Right lobe of liver (tissue), 6 donors: ENCODE measurements around the gene GALNT10. TPM values are rescaled to one million over a fixed set of nuclear protein-coding genes. Genes with fewer than 3 reads are reported as not detected.

Source experiments
- ATAC-seq, 4 donors: fragments of 200-7000 bp; cut with Tn5 transposase; one replicate each; pipeline ENCODE4 v1.9.1; 2020; ENCODE audit warnings: mild to moderate bottlenecking in 4 of 4, moderate library complexity in 4 of 4
- DNase-seq, 3 donors: peaks; one replicate each; pipeline ENCODE4 v3.0.0-alpha.2; 2020
- H3K27ac ChIP-seq, 3 donors: fragments of 200-600 bp; one replicate each; pipeline ENCODE4 v1.8.0; 2022
- H3K27me3 ChIP-seq, 2 donors: fragments of 200-600 bp; one replicate each; pipeline ENCODE4 v1.8.0; 2022
- H3K36me3 ChIP-seq, 4 donors: fragments of 200-600 bp; sonication (generic) in 1 of 4; one replicate each; pipeline versions ENCODE4 v1.5.1 to v1.8.0; 2017 to 2022; ENCODE audit warnings: control low read depth in 1 of 4
- H3K4me1 ChIP-seq, 4 donors: fragments of 200-600 bp; sonication (generic) in 1 of 4; one replicate each; pipeline versions ENCODE4 v1.5.1 to v1.8.0; 2017 to 2022; ENCODE audit warnings: control low read depth in 1 of 4
- H3K4me3 ChIP-seq, 3 donors: fragments of 200-600 bp; one replicate each; pipeline ENCODE4 v1.8.0; 2022
- H3K9me3 ChIP-seq, 4 donors: fragments of 200-600 bp; sonication (generic) in 1 of 4; one replicate each; pipeline versions ENCODE4 v1.5.1 to v1.8.0; 2017 to 2022; ENCODE audit warnings: control low read depth in 1 of 4
- POLR2A ChIP-seq: fragments of 450-650 bp; IDR thresholded peaks from one replicate; pipeline ENCODE4 v1.6.1; 2017; ENCODE audit warnings: antibody characterized with exemption, mild to moderate bottlenecking
- WGBS: methylation state at CpG from one replicate; pipeline ENCODE4 v1.1.6; 2018; ENCODE audit warnings: low coverage, low lambda C conversion rate; ENCODE audit not compliant: insufficient coverage; ENCODE audit errors: missing lambda C conversion rate; 5-methylcytosine and 5-hydroxymethylcytosine counted together
- intact Hi-C, 2 donors: fragments of 100-400 bp; cut with DNase I; formaldehyde crosslinking; loops; one replicate each; pipeline versions ENCODE4 v1.11.2 to v1.14.1; 2022
- total RNA-seq, 6 experiments: library from RNA; depleted of rRNA in 2 of 6; stranded (reverse); fragments of >200 nt in 2 of 6; fragmentation: NEBNext Ultra II Directional in 3 of 6; extraction: Animal tissue kit (Norgen Biotek cat#: 25700) in 3 of 6; gene quantifications; one replicate each; pipeline versions ENCODE4 v1.1.0 to v1.2.4, GENCODE V29; 2016 to 2023
- TF ChIP-seq, protein P1 (sequence below), 4 donors: fragments of 200-600 bp in 3 of 4; fragments of 450-650 bp in 1 of 4; IDR thresholded peaks; one replicate each; pipeline versions ENCODE4 v1.5.1 to v1.8.0; 2016 to 2022; ENCODE audit warnings: antibody characterized with exemption in 4 of 4, mild to moderate bottlenecking in 2 of 4
- donor health status: DM: no; HTN: yes; CAD: no.
- donor health status: DM: no; HTN: no; CAD: no.
- donor health status: DM: no; HTN: no; CAD: no.
- donor health status: DM: no; HTN: yes; CAD: no.
- donor health status: DM: no; HTN: yes; CAD: no.

Gene GALNT10
- total RNA-seq, 6 experiments from 2014 or later: 4.0 to 9.7 (median 7.1) TPM

DNA sequence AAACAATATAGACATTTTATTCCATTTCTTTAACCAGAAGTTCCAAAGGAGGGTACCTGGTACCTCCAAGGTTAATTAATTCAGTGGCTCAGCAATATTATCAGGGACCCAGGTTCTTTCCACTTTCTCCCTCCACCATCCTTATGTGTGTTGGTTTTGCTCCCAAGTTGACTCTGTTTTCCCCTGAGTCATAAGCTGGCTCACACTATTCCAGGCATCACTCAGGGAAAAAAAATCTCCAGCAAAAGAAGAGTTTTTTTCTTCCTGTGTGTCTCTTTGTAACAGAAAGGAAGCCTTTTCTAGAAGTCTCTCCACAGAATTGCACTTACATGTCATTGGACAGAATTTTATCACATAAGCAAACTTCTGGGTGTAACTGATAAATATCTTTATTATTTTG lies 31.2 kb upstream of the GALNT10 start:
- no peak for ATAC-seq
- intact Hi-C loops: no loop called here
- no peak for DNase-seq
- no peaks in the 10 kb centered on the region for H3K36me3 ChIP-seq
- H3K9me3 ChIP-seq: no peaks in the 10 kb centered on the region
- H3K4me3 ChIP-seq: no peak overlapping the region
- H3K27me3 ChIP-seq: no peaks in the 10 kb centered on the region
- no peak for TF ChIP-seq POLR2A
- TF ChIP-seq, protein P1, sequence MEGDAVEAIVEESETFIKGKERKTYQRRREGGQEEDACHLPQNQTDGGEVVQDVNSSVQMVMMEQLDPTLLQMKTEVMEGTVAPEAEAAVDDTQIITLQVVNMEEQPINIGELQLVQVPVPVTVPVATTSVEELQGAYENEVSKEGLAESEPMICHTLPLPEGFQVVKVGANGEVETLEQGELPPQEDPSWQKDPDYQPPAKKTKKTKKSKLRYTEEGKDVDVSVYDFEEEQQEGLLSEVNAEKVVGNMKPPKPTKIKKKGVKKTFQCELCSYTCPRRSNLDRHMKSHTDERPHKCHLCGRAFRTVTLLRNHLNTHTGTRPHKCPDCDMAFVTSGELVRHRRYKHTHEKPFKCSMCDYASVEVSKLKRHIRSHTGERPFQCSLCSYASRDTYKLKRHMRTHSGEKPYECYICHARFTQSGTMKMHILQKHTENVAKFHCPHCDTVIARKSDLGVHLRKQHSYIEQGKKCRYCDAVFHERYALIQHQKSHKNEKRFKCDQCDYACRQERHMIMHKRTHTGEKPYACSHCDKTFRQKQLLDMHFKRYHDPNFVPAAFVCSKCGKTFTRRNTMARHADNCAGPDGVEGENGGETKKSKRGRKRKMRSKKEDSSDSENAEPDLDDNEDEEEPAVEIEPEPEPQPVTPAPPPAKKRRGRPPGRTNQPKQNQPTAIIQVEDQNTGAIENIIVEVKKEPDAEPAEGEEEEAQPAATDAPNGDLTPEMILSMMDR (IDR thresholded peaks at IDR 0.05): no peak
- no peaks in the 10 kb centered on the region for H3K4me1 ChIP-seq
- no peak overlapping the region for H3K27ac ChIP-seq

DNA sequence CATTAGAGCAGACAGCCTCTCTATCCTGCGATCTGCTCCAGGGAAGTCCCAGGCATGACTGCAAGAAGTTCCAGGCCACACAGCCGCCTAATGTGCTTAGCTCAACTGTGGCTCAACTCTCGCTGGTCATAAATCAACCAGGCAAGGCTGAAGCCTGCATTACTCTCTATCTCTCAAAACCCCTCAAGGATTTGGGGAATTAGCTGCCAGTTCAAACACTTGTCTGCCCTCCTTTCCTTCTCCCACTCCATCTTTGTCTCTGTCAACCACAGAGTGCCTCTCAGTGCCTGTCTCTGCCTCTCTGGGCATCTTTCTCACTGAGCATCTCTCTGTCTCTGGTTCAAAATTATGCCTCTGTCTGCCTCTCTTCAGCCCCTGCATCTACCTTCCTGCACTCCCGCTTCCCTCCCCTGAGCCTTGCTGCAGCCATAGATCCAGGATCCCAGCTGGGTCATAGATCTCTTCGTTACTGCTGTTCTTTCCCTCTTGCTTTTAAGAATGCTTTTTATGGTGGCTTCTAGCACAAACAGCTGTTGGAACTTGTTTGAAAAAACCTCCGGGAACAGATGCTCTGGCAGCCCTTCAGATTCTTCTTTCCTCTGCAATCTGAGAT lies 27.9 kb upstream of the GALNT10 start:
- Histone ChIP-seq H3K4me1 (no peaks in the 10 kb centered on the region), H3K4me3 (no peak overlapping the region), H3K27ac (no peak overlapping the region), H3K9me3 (no peaks in the 10 kb centered on the region), H3K27me3 (no peaks in the 10 kb centered on the region), H3K36me3 (no peaks in the 10 kb centered on the region)
- ATAC-seq (no peak), DNase-seq (no peak)
- 55% methylated on average over 3 of the region's 6 CpGs for WGBS
- intact Hi-C loops: no loop called here
- TF ChIP-seq POLR2A: no peak
- TF ChIP-seq, protein P1 (IDR thresholded peaks at IDR 0.05): no peak

DNA sequence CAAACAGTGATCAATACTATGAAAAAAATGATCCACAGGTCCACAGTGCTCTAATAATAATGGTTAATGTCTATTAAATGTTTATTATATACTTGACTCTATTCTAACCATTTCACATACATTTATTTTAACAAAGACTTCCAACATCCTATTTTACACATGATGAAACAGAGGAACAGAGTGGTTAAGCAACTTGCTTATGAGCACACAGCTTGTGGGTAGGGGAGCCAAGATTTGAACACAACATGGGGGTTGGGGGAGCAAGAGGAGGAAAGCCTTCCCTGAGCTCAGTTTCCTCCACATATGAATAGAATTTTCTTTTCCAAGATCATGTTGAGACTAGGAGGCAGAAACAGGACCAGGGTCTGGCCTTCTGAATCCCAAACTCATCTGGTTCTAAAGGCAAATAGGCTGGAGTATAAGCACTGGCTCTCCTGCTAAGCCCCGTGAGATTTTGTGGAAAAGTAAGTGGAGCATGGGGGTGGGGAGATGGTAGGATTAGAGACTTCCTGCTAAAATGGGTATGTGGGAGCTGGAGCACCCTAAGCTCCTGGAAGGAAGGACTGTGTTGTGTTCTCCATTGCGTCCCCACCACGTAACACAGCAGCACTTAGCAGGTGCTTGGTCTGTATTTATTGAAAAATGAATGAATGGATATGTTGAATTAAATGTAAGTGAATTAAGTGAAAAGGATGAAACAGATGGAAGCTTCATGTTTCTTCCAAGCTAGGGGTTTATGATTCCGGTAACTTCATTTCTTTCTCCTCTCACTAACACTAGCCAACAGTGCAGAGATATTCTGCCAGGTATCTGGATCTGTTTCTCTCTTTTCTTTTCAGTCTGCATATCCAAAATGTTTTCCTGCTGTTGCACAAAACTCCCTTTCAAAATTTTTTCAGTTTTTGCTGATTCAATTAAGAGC lies 26.9 kb upstream of the GALNT10 start:
- Histone ChIP-seq H3K4me1 (no peaks in the 10 kb centered on the region), H3K9me3 (no peaks in the 10 kb centered on the region), H3K4me3 (no peak overlapping the region), H3K36me3 (no peaks in the 10 kb centered on the region), H3K27ac (no peak overlapping the region), H3K27me3 (no peaks in the 10 kb centered on the region)
- 85% methylated on average over 4 of the region's 4 CpGs for WGBS
- no peak for TF ChIP-seq POLR2A
- TF ChIP-seq, protein P1 (IDR thresholded peaks at IDR 0.05): no peak
- no peak for ATAC-seq
- intact Hi-C loops: no loop called here
- no peak for DNase-seq

DNA sequence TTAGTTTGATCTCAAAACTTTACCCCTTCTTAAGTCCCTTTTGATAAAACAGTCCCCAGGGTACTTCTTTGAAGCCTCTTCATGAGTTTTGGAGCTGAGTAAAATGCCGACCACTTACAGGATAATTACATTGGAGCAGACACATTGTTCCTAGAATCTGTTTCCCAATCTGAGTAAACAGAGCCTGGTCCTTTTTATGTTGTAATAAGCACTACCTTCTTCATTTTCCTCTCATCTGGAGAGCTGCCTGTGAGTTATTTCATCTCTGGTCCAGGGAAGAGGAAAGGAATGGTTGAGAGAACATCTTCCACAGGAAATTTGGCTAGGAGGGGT lies 26.3 kb upstream of the GALNT10 start:
- WGBS: 11% methylated on average over 1 of the region's 1 CpG

More for the DNA sequence above, 26.3 kb upstream of the GALNT10 start:
- Histone ChIP-seq H3K27me3 (no peaks in the 10 kb centered on the region), H3K27ac (no peak overlapping the region), H3K4me3 (no peak overlapping the region), H3K9me3 (no peaks in the 10 kb centered on the region), H3K4me1 (no peaks in the 10 kb centered on the region), H3K36me3 (no peaks in the 10 kb centered on the region)
- peak in 2 of 4 donors; percentile 36 to 37 for ATAC-seq
- intact Hi-C loops: no loop called here
- TF ChIP-seq, protein P1 (IDR thresholded peaks at IDR 0.05): no peak
- TF ChIP-seq POLR2A: no peak
- DNase-seq: no peak
